Adrenal gland (tissue), 12 donors: ENCODE results near the gene KIF16B. TPM values are rescaled to one million over a fixed set of nuclear protein-coding genes. Genes with fewer than 3 reads are reported as not detected.
A peak's percentile ranks its signal among the peaks of the same experiment; 100 is the strongest.
"Not testable (repeated sequence)": the region's sequence is repeated elsewhere in the genome, so short reads cannot be mapped to it uniquely, and the experiment has no call there.

Source experiments
- DNase-seq, 7 donors: peaks; one replicate each; pipeline ENCODE4 v3.0.0-alpha.2; 2019 to 2020
- H3K27ac ChIP-seq, 5 donors: fragments of 200-600 bp; sonication (generic) in 4 of 5; 1 replicate in 3 of 5; 2 replicates in 2 of 5; pipeline versions ENCODE4 v1.5.1 to v1.8.0; 2016 to 2020; ENCODE audit warnings: mild to moderate bottlenecking in 1 of 5
- H3K27me3 ChIP-seq: fragments of 200-600 bp; 2 replicates; pipeline ENCODE4 v1.8.0; 2021
- H3K36me3 ChIP-seq, 2 donors: fragments of 200-600 bp; replicated peaks in 1 of 2; 1 replicate in 1 of 2; 2 replicates in 1 of 2; pipeline versions ENCODE4 v1.5.1 to v1.8.0; 2018 to 2022
- H3K4me1 ChIP-seq, 2 donors: fragments of 200-600 bp; replicated peaks in 1 of 2; 1 replicate in 1 of 2; 2 replicates in 1 of 2; pipeline versions ENCODE4 v1.5.1 to v1.8.0; 2018 to 2021
- H3K4me3 ChIP-seq, 4 donors: fragments of 200-600 bp; sonication (generic) in 3 of 4; one replicate each; pipeline ENCODE4 v1.5.1; 2016 to 2018
- H3K9me3 ChIP-seq, 3 donors: fragments of 200-600 bp; sonication (generic) in 1 of 3; replicated peaks in 1 of 3; 1 replicate in 2 of 3; 2 replicates in 1 of 3; pipeline versions ENCODE4 v1.5.1 to v1.8.0; 2016 to 2021
- POLR2A ChIP-seq, 2 donors: fragments of 450-650 bp; IDR thresholded peaks; one replicate each; pipeline ENCODE4 v1.6.1; 2017; ENCODE audit warnings: antibody characterized with exemption in 2 of 2, mild to moderate bottlenecking in 2 of 2, moderate library complexity in 1 of 2
- WGBS, 4 donors: extraction: QIAGEN DNeasy Blood & Tissue Kit in 2 of 4; methylation state at CpG; one replicate each; pipeline versions ENCODE4 v1.1.5 to v1.1.7; 2013 to 2017; 5-methylcytosine and 5-hydroxymethylcytosine counted together
- intact Hi-C, 2 donors: fragments of 100-400 bp; cut with DNase I; formaldehyde crosslinking; loops; one replicate each; pipeline versions ENCODE4 v1.14.1 to v1.15.0; 2022 to 2023
- polyA plus RNA-seq, 3 donors: library from polyadenylated mRNA; stranded (reverse); fragments of 200-250 nt in 2 of 3; fragments of 350-450 nt in 1 of 3; fragmentation: Illumina TruSeq in 1 of 3; extraction: RNeasy Lipid Tissue Mini Kit (QIAGEN cat#74804) in 1 of 3; gene quantifications; one replicate each; pipeline ENCODE4 v1.2.3, GENCODE V29; 2013 to 2014
- total RNA-seq, 9 donors: library from RNA; depleted of rRNA in 4 of 9; stranded (reverse); fragments of >200 nt in 4 of 9; fragments of 120-200 nt in 1 of 9; fragmentation: NEBNext Ultra II Directional in 1 of 9; extraction: Animal tissue kit (Norgen Biotek cat#: 25700) in 1 of 9; gene quantifications; one replicate each; pipeline versions ENCODE4 v1.1.0 to v1.2.4, GENCODE V29; 2013 to 2023
- TF ChIP-seq, protein P1 (sequence below), 6 experiments: fragments of 450-650 bp in 4 of 6; fragments of 200-600 bp in 2 of 6; sonication (generic) in 1 of 6; IDR thresholded peaks; 1 replicate in 5 of 6; 2 replicates in 1 of 6; pipeline versions ENCODE4 v1.5.1 to v1.8.0; 2016 to 2021; ENCODE audit warnings: antibody characterized with exemption in 6 of 6, mild to moderate bottlenecking in 2 of 6, moderate library complexity in 1 of 6
- donor health status: healthy with polysubstance abuse.
- donor health status: Bipolar disorder and iron deficiency.
- donor health status: DM: yes; HTN: yes; CAD: no.
- donor health status: DM: no; HTN: no; CAD: no.
- donor health status: DM: no; HTN: no; CAD: no.
- donor health status: DM: yes; HTN: yes; CAD: no.

KIF16B gene
- total and polyA plus RNA-seq, 12 donors, result 8.6 to 113 (median 36.1) TPM

DNA sequence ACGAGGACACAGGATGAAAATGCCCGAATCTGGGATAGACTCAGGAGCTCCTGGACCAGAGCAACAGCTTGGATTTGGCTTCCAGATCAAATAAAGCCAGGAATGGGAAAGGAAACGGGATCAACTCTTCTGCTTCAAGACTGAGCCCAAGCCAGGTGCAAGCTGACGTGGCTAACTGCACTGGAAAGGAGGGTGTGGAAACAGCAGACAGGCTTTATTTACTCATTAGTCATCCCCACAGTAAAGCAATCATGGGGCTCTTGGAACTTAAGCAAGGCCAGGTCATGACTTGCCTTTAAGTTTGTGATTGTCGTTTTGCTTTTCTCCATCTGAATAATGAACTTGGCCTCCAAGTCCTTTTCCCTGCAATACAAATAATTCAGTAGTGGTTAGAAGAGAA is 45.2 kb downstream of the KIF16B start:
- Histone ChIP-seq H3K9me3 (no peaks in the 10 kb centered on the region), H3K4me3 (no peak overlapping the region), H3K4me1 (peaks cover 20 to 24% of the 10 kb centered on the region in 2 donors), H3K36me3 (no peaks in the 10 kb centered on the region), H3K27me3 (no peaks in the 10 kb centered on the region), H3K27ac (peak overlapping the region; percentile 48 to 83 (median 75))
- 39 to 47% (median 40%) methylated on average over 5 of the region's 5 CpGs for WGBS, 4 donors
- TF ChIP-seq, protein P1, sequence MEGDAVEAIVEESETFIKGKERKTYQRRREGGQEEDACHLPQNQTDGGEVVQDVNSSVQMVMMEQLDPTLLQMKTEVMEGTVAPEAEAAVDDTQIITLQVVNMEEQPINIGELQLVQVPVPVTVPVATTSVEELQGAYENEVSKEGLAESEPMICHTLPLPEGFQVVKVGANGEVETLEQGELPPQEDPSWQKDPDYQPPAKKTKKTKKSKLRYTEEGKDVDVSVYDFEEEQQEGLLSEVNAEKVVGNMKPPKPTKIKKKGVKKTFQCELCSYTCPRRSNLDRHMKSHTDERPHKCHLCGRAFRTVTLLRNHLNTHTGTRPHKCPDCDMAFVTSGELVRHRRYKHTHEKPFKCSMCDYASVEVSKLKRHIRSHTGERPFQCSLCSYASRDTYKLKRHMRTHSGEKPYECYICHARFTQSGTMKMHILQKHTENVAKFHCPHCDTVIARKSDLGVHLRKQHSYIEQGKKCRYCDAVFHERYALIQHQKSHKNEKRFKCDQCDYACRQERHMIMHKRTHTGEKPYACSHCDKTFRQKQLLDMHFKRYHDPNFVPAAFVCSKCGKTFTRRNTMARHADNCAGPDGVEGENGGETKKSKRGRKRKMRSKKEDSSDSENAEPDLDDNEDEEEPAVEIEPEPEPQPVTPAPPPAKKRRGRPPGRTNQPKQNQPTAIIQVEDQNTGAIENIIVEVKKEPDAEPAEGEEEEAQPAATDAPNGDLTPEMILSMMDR (IDR thresholded peaks at IDR 0.05), result no peak
- peak in 1 of 2 donors; percentile 73 for TF ChIP-seq POLR2A (IDR thresholded peaks at IDR 0.05)
- intact Hi-C loops, result no loop called here
- peak; percentile 69 to 88 (median 86) for DNase-seq

DNA sequence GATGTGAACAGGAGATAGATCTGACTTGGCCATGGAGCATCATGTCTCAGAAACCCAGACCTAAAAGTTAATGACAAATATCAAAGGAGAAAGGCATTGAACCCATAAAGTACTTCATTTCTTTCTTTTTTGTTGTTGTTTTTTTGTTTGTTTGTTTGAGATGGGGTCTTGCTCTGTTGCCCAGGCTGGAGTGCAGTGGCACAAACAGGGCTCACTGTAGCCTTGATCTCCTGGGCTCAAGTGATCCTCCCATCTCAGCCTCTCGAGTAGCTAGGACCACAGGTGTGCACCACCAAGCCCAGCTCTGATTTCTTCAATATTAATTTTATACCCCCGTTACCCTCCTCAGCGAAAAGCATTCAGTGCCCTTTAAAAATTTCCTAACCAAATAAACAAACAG is 45.8 kb downstream of the KIF16B start:
- no peaks in the 10 kb centered on the region for H3K27me3 ChIP-seq
- DNase-seq, result no peak
- intact Hi-C loops, result no loop called here
- peaks cover 20 to 24% of the 10 kb centered on the region in 2 donors for H3K4me1 ChIP-seq
- TF ChIP-seq POLR2A (IDR thresholded peaks at IDR 0.05), result no peak
- TF ChIP-seq, protein P1 (IDR thresholded peaks at IDR 0.05), result no peak
- no peaks in the 10 kb centered on the region for H3K36me3 ChIP-seq
- no peaks in the 10 kb centered on the region for H3K9me3 ChIP-seq
- WGBS, 4 donors, result 91 to 96% (median 92%) methylated on average over 3 of the region's 3 CpGs
- H3K4me3 ChIP-seq, result no peak overlapping the region
- H3K27ac ChIP-seq, result peak overlapping the region; percentile 48 to 83 (median 75)

DNA sequence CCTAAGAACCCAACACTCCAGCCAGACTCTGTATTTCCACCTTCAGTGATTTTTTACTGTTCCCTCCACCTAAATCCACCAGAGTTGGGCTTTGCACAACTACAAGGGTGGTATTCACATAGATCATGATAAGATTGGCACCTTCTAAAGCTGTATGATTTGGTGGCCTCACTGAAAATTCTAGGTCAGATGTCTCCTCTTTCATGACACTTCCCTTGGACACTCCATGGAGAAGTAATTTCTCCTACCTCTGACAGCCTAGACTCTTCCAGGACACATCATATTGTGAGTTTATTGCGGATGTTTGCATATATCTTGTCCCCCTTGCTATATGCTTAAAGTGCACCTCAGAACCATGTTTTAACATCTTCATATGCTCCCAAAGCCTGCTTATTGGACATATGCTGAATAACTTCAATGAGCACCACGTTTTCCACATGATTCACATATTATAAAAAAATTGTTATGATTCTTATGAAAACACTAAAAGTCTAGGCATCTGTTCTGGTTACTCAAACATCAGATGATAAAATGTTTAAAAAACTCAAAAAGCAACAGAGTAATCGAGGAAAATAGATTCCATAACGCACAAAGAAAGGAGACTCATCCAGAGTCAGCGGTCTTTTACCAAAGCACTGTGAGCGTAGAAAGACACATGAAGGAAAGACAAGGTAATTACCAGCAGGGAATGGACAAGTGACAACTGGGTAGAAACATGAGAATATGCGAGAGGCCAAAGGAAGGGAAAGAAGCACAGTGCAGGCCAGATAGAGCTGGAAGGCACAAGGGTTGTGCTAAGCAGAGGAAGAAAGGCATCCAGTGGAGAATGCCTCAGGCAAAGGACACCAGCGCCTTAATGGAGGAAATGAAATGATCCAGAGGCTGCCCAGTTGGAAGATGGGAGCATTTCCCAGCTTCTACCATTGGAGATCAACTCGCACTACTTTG is 46.5 kb downstream of the KIF16B start:
- no peaks in the 10 kb centered on the region for H3K27me3 ChIP-seq
- TF ChIP-seq, protein P1 (IDR thresholded peaks at IDR 0.05), result no peak
- no peak for TF ChIP-seq POLR2A (IDR thresholded peaks at IDR 0.05)
- H3K27ac ChIP-seq, result peak overlapping the region in 2 of 5 donors; percentile 70 to 83

DNA sequence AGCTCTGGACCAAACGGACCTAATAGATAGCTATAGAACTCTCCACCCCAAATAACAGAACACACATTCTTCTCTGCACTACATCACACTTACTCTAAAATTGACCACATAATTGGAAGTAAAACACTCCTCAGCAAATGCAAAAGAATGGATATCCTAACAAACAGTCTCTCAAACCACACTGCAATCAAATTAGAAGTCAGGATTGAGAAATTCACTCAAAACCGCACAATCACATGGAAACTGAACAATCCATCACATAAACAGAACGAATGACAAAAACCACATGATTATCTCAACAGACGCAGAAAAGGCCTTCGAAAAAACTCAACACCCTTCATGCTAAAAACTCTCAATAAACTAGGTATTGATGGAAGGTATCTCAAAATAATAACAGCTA is 50.6 kb downstream of the KIF16B start:
- H3K36me3 ChIP-seq, H3K4me1 ChIP-seq, H3K27me3 ChIP-seq, H3K27ac ChIP-seq, DNase-seq, intact Hi-C loops, H3K4me3 ChIP-seq, H3K9me3 ChIP-seq: not testable (repeated sequence)
- WGBS, 4 donors, result 86 to 96% (median 90%) methylated on average over 5 of the region's 5 CpGs

More for the DNA sequence above, 46.5 kb downstream of the KIF16B start:
- no peaks in the 10 kb centered on the region for H3K36me3 ChIP-seq
- H3K4me1 ChIP-seq, result peaks cover 20 to 24% of the 10 kb centered on the region in 2 donors
- DNase-seq, result no peak
- no peaks in the 10 kb centered on the region for H3K9me3 ChIP-seq
- no peak overlapping the region for H3K4me3 ChIP-seq
- intact Hi-C loops, result no loop called here
- 89 to 97% (median 91%) methylated on average over 9 of the region's 9 CpGs for WGBS, 4 donors
